Endothelial cell (in vitro differentiated cells): ENCODE results near the gene KAZN. TPM values are rescaled to one million over a fixed set of nuclear protein-coding genes. Genes with fewer than 3 reads are reported as not detected.
"Not testable (repeated sequence)": the region's sequence is repeated elsewhere in the genome, so short reads cannot be mapped to it uniquely, and the experiment has no call there.

Source experiments
- DNase-seq: peaks from one replicate; pipeline ENCODE4 v3.0.0; 2021; ENCODE audit warnings: low spot score
- H3K27ac Mint-ChIP-seq: one replicate; pipeline ENCODE4 v1.8.0; 2021; ENCODE audit warnings: mixed read lengths, inconsistent platforms; ENCODE audit not compliant: unreplicated experiment
- H3K27me3 Mint-ChIP-seq: one replicate; pipeline ENCODE4 v1.8.0; 2021; ENCODE audit warnings: mild to moderate bottlenecking, moderate library complexity, mixed read lengths, inconsistent platforms; ENCODE audit not compliant: unreplicated experiment
- H3K36me3 Mint-ChIP-seq: one replicate; pipeline ENCODE4 v1.8.0; 2021; ENCODE audit warnings: mild to moderate bottlenecking, low read depth, mixed read lengths, inconsistent platforms; ENCODE audit not compliant: unreplicated experiment
- H3K4me1 Mint-ChIP-seq: one replicate; pipeline ENCODE4 v1.8.0; 2021; ENCODE audit warnings: mild to moderate bottlenecking, mixed read lengths, inconsistent platforms; ENCODE audit not compliant: unreplicated experiment
- H3K4me3 Mint-ChIP-seq: one replicate; pipeline ENCODE4 v1.8.0; 2021; ENCODE audit warnings: mild to moderate bottlenecking, mixed read lengths, inconsistent platforms; ENCODE audit not compliant: unreplicated experiment
- H3K9me3 Mint-ChIP-seq: one replicate; pipeline ENCODE4 v1.8.0; 2021; ENCODE audit warnings: mixed read lengths, inconsistent platforms; ENCODE audit not compliant: unreplicated experiment
- total RNA-seq: library from RNA; stranded (reverse); fragmentation: NEBNext Ultra II Directional; extraction: Animal tissue kit (Norgen Biotek cat#: 25700); gene quantifications from one replicate; pipeline ENCODE4 v1.2.1, GENCODE V29; 2021; ENCODE audit not compliant: unreplicated experiment
- TF ChIP-seq, protein P1 (sequence below): fragments of 200-600 bp; sonication (generic); IDR thresholded peaks from one replicate; pipeline ENCODE4 v1.5.0; 2021; ENCODE audit warnings: antibody characterized with exemption; ENCODE audit not compliant: unreplicated experiment

The KAZN gene
- total RNA-seq, 1 donor from 2014 or later: 10.1 TPM

DNA sequence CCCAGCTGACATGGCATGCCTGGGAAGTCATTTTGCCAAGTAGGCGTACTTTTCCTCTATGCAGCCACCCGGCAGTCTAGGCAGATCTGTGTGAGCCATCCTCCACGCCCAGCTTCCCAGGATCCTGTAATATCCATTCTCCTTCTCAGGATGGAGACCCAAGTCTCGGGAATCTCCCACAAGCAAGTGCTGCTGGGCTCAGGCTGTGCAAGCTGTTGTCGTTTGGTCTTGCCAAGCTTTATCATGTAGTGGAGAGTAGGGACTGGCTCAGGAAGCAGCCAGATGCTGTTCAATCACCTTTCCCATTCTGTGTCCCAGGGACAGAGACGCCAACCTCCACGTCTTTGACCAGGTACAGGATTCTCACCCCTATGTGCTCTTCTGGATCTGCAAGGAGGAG is 363.9 kb downstream of the KAZN start:
- peaks cover 27% of the 10 kb centered on the region for H3K36me3 Mint-ChIP-seq
- H3K27me3 Mint-ChIP-seq: peaks cover 6% of the 10 kb centered on the region
- TF ChIP-seq, protein P1, sequence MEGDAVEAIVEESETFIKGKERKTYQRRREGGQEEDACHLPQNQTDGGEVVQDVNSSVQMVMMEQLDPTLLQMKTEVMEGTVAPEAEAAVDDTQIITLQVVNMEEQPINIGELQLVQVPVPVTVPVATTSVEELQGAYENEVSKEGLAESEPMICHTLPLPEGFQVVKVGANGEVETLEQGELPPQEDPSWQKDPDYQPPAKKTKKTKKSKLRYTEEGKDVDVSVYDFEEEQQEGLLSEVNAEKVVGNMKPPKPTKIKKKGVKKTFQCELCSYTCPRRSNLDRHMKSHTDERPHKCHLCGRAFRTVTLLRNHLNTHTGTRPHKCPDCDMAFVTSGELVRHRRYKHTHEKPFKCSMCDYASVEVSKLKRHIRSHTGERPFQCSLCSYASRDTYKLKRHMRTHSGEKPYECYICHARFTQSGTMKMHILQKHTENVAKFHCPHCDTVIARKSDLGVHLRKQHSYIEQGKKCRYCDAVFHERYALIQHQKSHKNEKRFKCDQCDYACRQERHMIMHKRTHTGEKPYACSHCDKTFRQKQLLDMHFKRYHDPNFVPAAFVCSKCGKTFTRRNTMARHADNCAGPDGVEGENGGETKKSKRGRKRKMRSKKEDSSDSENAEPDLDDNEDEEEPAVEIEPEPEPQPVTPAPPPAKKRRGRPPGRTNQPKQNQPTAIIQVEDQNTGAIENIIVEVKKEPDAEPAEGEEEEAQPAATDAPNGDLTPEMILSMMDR: no peak
- DNase-seq: no peak
- no peak overlapping the region for H3K27ac Mint-ChIP-seq
- H3K9me3 Mint-ChIP-seq: no peaks in the 10 kb centered on the region
- peaks cover 13% of the 10 kb centered on the region for H3K4me1 Mint-ChIP-seq
- H3K4me3 Mint-ChIP-seq: no peak overlapping the region

DNA sequence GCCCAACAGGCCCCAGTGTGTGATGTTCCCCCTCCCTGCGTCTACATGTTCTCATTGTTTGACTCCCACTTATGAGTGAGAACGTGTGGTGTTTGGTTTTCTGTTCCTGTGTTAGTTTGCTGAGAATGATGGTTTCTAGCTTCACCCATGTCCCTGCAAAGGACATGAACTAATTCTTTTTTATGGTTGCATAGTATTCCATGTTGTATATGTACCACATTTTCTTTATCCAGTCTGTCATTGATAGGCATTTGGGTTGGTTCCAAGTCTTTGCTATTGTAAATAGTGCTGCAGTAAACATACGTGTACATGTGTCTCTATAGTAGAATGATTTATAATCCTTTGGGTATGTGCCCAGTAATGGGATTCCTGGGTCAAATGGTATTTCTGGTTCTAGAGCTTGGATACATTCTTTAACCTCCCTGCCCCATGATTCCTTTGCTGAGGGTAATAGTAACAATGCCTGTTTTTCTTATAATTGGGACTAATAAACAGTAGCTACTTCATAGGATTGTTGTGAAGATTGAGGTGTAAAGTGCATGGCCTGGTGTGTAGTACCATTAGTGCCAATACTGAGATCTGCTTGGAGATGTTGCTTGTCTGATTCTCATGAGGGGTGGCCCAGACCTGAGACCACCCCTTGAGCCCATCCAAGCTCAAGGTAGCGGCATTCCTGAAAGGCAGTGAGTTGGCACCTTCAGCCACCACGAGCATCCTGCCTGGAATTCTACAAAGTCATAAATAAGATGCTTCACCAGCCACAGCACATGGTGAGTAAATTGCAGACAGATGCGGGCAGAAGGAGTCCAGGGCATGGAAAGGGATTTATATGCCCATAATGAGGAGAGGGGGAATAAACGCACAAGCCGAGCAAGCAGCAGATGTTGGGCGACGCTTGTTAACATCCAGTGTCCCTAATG is 365.6 kb downstream of the KAZN start:
- peaks cover 29% of the 10 kb centered on the region for H3K36me3 Mint-ChIP-seq
- H3K27me3 Mint-ChIP-seq, H3K4me1 Mint-ChIP-seq, DNase-seq, H3K4me3 Mint-ChIP-seq, H3K9me3 Mint-ChIP-seq, H3K27ac Mint-ChIP-seq: not testable (repeated sequence)

DNA sequence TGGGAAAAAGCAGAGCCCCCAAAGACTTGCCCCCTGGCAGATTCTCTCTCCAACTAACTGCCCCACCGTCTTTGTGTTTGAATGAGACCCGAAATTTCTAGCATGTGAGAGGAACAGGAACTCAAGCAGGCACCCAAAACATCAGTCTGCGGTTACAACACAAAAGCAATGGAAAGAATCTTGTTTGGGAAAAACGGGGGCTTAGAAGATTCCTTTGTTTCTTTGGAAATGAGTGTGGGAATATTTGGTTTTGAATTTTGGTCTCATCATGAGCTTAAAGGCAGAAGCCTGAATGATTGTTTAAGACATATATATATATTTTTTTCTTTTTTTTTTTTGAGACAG is 366.2 kb downstream of the KAZN start:
- no peak overlapping the region for H3K27ac Mint-ChIP-seq
- no peaks in the 10 kb centered on the region for H3K9me3 Mint-ChIP-seq

DNA sequence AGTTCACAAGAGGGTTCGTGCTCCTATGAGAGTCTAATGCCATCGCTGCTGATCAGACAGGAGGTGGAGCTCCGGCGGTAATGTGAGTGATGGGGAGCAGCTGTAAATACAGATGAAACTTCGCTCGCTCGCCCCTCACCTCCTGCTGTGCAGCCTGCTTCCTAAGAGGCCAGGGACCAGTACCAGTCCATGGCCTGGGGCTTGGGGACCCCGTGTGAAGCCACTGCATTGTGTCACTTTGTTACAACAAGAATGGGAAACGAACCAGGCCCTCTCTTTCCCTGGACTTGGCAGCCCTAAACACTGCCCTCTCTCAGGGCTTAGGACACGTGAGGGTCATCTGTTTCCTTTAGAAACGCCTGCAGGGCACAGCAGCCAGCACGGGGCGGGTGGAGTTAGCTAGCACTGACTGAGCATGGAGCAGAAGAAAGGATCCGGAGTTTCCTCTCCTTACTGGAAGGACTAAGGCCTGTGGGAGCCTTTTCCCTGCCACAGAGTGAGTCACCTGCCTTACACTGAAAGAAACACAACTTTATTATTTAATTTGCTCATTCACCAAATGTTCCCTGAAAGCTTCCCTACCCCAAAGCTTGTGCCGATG is 369.9 kb downstream of the KAZN start:
- no peak for DNase-seq
- no peaks in the 10 kb centered on the region for H3K27me3 Mint-ChIP-seq
- TF ChIP-seq, protein P1: no peak
- peaks cover 6% of the 10 kb centered on the region for H3K4me1 Mint-ChIP-seq
- H3K9me3 Mint-ChIP-seq: no peaks in the 10 kb centered on the region
- no peak overlapping the region for H3K27ac Mint-ChIP-seq
- peaks cover 10% of the 10 kb centered on the region for H3K36me3 Mint-ChIP-seq
- H3K4me3 Mint-ChIP-seq: no peak overlapping the region

More for the DNA sequence above, 366.2 kb downstream of the KAZN start:
- no peak for DNase-seq
- TF ChIP-seq, protein P1: no peak
- Mint-ChIP-seq H3K4me3 (no peak overlapping the region), H3K4me1 (peaks cover 9% of the 10 kb centered on the region), H3K27me3 (peaks cover 6% of the 10 kb centered on the region), H3K36me3 (peaks cover 29% of the 10 kb centered on the region)

DNA sequence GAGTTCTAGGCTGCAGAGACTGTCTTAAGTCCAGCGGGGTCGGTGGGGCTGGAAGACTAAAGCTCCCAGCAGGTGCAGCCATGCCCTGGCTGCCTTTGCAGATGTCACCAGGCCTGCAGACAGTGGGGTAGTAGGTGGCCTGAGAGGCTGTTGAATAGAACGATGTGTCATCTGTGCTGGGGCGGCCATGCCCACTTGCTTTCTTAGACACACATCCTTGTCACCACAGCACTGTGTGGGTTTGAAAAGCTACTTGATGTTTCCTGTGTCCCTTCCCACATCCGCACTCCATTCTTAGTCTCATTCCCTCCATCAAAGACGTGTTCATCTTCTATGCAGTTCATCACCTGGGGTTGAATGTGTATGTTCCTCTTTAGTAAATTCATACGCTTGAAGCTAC is 370.5 kb downstream of the KAZN start:
- TF ChIP-seq, protein P1: no peak
- peaks cover 4% of the 10 kb centered on the region for H3K36me3 Mint-ChIP-seq
- H3K4me3 Mint-ChIP-seq: no peak overlapping the region
- no peaks in the 10 kb centered on the region for H3K9me3 Mint-ChIP-seq
- peaks cover 2% of the 10 kb centered on the region for H3K4me1 Mint-ChIP-seq
- H3K27ac Mint-ChIP-seq: no peak overlapping the region
- H3K27me3 Mint-ChIP-seq: no peaks in the 10 kb centered on the region
- no peak for DNase-seq
